ENCODE measurements around the gene NEIL3. TPM values are rescaled to one million over a fixed set of nuclear protein-coding genes. Genes with fewer than 3 reads are reported as not detected.

The NEIL3 gene
- total and polyA plus RNA-seq, 10 of the 15 experiments (the other 5 are each of a cell fraction or from before 2014, with no cell fraction given) = 3.0 to 13.8 (median 8.9) TPM

DNA sequence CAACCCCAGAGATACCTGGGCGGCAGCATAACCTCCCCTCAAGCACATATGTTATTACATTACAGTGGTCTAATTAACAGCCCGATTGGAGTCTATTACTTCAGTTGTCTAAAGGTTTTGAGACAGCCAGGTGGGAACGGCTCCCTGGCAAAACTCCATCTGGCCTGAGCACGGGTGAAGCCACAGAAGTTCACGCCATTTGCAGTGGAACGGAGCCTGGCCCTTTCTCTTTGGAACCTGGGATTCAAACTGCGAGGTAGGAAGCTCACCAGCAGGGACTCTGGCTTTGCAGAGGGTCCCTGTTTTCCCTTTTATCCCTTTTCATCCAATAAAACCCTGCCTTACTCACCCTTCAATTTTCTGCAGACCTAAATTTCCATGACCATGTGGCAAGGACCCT is 45.9 kb upstream of the NEIL3 start (continued):
- TF ChIP-seq, protein P1, sequence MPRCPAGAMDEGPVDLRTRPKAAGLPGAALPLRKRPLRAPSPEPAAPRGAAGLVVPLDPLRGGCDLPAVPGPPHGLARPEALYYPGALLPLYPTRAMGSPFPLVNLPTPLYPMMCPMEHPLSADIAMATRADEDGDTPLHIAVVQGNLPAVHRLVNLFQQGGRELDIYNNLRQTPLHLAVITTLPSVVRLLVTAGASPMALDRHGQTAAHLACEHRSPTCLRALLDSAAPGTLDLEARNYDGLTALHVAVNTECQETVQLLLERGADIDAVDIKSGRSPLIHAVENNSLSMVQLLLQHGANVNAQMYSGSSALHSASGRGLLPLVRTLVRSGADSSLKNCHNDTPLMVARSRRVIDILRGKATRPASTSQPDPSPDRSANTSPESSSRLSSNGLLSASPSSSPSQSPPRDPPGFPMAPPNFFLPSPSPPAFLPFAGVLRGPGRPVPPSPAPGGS (IDR thresholded peaks at IDR 0.05; ENCODE audit: borderline replicate concordance, insufficient read depth, low read depth, low read length, poor library complexity, severe bottlenecking) = no peak
- no peak for TF ChIP-seq NR2F1 (conservative IDR thresholded peaks at IDR 0.05)
- TF ChIP-seq, protein P2, sequence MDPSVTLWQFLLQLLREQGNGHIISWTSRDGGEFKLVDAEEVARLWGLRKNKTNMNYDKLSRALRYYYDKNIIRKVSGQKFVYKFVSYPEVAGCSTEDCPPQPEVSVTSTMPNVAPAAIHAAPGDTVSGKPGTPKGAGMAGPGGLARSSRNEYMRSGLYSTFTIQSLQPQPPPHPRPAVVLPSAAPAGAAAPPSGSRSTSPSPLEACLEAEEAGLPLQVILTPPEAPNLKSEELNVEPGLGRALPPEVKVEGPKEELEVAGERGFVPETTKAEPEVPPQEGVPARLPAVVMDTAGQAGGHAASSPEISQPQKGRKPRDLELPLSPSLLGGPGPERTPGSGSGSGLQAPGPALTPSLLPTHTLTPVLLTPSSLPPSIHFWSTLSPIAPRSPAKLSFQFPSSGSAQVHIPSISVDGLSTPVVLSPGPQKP (IDR thresholded peaks at IDR 0.05; ENCODE audit: low read depth, low read length) = no peak
- TF ChIP-seq, protein P3, sequence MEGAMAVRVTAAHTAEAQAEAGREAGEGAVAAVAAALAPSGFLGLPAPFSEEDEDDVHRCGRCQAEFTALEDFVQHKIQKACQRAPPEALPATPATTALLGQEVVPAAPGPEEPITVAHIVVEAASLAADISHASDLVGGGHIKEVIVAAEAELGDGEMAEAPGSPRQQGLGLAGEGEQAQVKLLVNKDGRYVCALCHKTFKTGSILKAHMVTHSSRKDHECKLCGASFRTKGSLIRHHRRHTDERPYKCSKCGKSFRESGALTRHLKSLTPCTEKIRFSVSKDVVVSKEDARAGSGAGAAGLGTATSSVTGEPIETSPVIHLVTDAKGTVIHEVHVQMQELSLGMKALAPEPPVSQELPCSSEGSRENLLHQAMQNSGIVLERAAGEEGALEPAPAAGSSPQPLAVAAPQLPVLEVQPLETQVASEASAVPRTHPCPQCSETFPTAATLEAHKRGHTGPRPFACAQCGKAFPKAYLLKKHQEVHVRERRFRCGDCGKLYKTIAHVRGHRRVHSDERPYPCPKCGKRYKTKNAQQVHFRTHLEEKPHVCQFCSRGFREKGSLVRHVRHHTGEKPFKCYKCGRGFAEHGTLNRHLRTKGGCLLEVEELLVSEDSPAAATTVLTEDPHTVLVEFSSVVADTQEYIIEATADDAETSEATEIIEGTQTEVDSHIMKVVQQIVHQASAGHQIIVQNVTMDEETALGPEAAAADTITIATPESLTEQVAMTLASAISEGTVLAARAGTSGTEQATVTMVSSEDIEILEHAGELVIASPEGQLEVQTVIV (IDR thresholded peaks at IDR 0.05; ENCODE audit: borderline replicate concordance, partially characterized antibody) = no peak
- TF ChIP-seq, protein P4, sequence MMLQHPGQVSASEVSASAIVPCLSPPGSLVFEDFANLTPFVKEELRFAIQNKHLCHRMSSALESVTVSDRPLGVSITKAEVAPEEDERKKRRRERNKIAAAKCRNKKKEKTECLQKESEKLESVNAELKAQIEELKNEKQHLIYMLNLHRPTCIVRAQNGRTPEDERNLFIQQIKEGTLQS (IDR thresholded peaks at IDR 0.05; ENCODE audit: borderline replicate concordance, extremely low read depth, low read depth, low read length) = no peak
